Adrenal gland (tissue), 12 donors: ENCODE results near the gene GPC3. TPM values are rescaled to one million over a fixed set of nuclear protein-coding genes. Genes with fewer than 3 reads are reported as not detected.

Experiments used
- DNase-seq, 7 donors: peaks; one replicate each; pipeline ENCODE4 v3.0.0-alpha.2; 2019 to 2020
- H3K27ac ChIP-seq, 5 donors: fragments of 200-600 bp; sonication (generic) in 4 of 5; 1 replicate in 3 of 5; 2 replicates in 2 of 5; pipeline versions ENCODE4 v1.5.1 to v1.8.0; 2016 to 2020; ENCODE audit warnings: mild to moderate bottlenecking in 1 of 5
- H3K27me3 ChIP-seq: fragments of 200-600 bp; 2 replicates; pipeline ENCODE4 v1.8.0; 2021
- H3K36me3 ChIP-seq, 2 donors: fragments of 200-600 bp; replicated peaks in 1 of 2; 1 replicate in 1 of 2; 2 replicates in 1 of 2; pipeline versions ENCODE4 v1.5.1 to v1.8.0; 2018 to 2022
- H3K4me1 ChIP-seq, 2 donors: fragments of 200-600 bp; replicated peaks in 1 of 2; 1 replicate in 1 of 2; 2 replicates in 1 of 2; pipeline versions ENCODE4 v1.5.1 to v1.8.0; 2018 to 2021
- H3K4me3 ChIP-seq, 4 donors: fragments of 200-600 bp; sonication (generic) in 3 of 4; one replicate each; pipeline ENCODE4 v1.5.1; 2016 to 2018
- H3K9me3 ChIP-seq, 3 donors: fragments of 200-600 bp; sonication (generic) in 1 of 3; replicated peaks in 1 of 3; 1 replicate in 2 of 3; 2 replicates in 1 of 3; pipeline versions ENCODE4 v1.5.1 to v1.8.0; 2016 to 2021
- CTCF ChIP-seq, 6 experiments: fragments of 450-650 bp in 4 of 6; fragments of 200-600 bp in 2 of 6; sonication (generic) in 1 of 6; IDR thresholded peaks; 1 replicate in 5 of 6; 2 replicates in 1 of 6; pipeline versions ENCODE4 v1.5.1 to v1.8.0; 2016 to 2021; ENCODE audit warnings: antibody characterized with exemption in 6 of 6, mild to moderate bottlenecking in 2 of 6, moderate library complexity in 1 of 6
- POLR2A ChIP-seq, 2 donors: fragments of 450-650 bp; IDR thresholded peaks; one replicate each; pipeline ENCODE4 v1.6.1; 2017; ENCODE audit warnings: antibody characterized with exemption in 2 of 2, mild to moderate bottlenecking in 2 of 2, moderate library complexity in 1 of 2
- WGBS, 4 donors: extraction: QIAGEN DNeasy Blood & Tissue Kit in 2 of 4; methylation state at CpG; one replicate each; pipeline versions ENCODE4 v1.1.5 to v1.1.7; 2013 to 2017; 5-methylcytosine and 5-hydroxymethylcytosine counted together
- intact Hi-C, 2 donors: fragments of 100-400 bp; cut with DNase I; formaldehyde crosslinking; loops; one replicate each; pipeline versions ENCODE4 v1.14.1 to v1.15.0; 2022 to 2023
- polyA plus RNA-seq, 3 donors: library from polyadenylated mRNA; stranded (reverse); fragments of 200-250 nt in 2 of 3; fragments of 350-450 nt in 1 of 3; fragmentation: Illumina TruSeq in 1 of 3; extraction: RNeasy Lipid Tissue Mini Kit (QIAGEN cat#74804) in 1 of 3; gene quantifications; one replicate each; pipeline ENCODE4 v1.2.3, GENCODE V29; 2013 to 2014
- total RNA-seq, 9 donors: library from RNA; depleted of rRNA in 4 of 9; stranded (reverse); fragments of >200 nt in 4 of 9; fragments of 120-200 nt in 1 of 9; fragmentation: NEBNext Ultra II Directional in 1 of 9; extraction: Animal tissue kit (Norgen Biotek cat#: 25700) in 1 of 9; gene quantifications; one replicate each; pipeline versions ENCODE4 v1.1.0 to v1.2.4, GENCODE V29; 2013 to 2023
- donor health status: healthy with polysubstance abuse.
- donor health status: Bipolar disorder and iron deficiency.
- donor health status: DM: yes; HTN: yes; CAD: no.
- donor health status: DM: no; HTN: no; CAD: no.
- donor health status: DM: no; HTN: no; CAD: no.
- donor health status: DM: yes; HTN: yes; CAD: no.

GPC3 gene
- total and polyA plus RNA-seq, 12 donors, result 3.5 to 56.7 (median 20.9) TPM

- no peak for DNase-seq
- intact Hi-C loops, result no loop called here
Observed at GRCh38 chrX:133909888-133910287, 75.5 kb downstream of the GPC3 start.

GRCh38 chrX:133908223-133908955 is 77.0 kb downstream of the GPC3 start:
- no peak overlapping the region for H3K4me3 ChIP-seq
- 48 to 69% (median 56%) methylated on average over 2 to 3 of the region's 3 CpGs for WGBS, 4 donors
- no peak for DNase-seq
- intact Hi-C loops, result no loop called here
- H3K36me3 ChIP-seq, result no peaks in the 10 kb centered on the region
- H3K4me1 ChIP-seq, result no peaks in the 10 kb centered on the region
- H3K27me3 ChIP-seq, result peaks cover 6% of the 10 kb centered on the region
- H3K9me3 ChIP-seq, result no peaks in the 10 kb centered on the region
- no peak overlapping the region for H3K27ac ChIP-seq
- no peak for TF ChIP-seq CTCF (IDR thresholded peaks at IDR 0.05)
- no peak for TF ChIP-seq POLR2A (IDR thresholded peaks at IDR 0.05)

More at GRCh38 chrX:133909888-133910287, 75.5 kb downstream of the GPC3 start:
- Histone ChIP-seq H3K4me3 (no peak overlapping the region), H3K9me3 (no peaks in the 10 kb centered on the region), H3K27me3 (peaks cover 6% of the 10 kb centered on the region), H3K4me1 (no peaks in the 10 kb centered on the region), H3K36me3 (no peaks in the 10 kb centered on the region), H3K27ac (no peak overlapping the region)
- TF ChIP-seq CTCF (IDR thresholded peaks at IDR 0.05) (no peak), POLR2A (IDR thresholded peaks at IDR 0.05) (no peak)

- WGBS, 4 donors, result 49 to 73% (median 59%) methylated on average over 2 of the region's 2 CpGs
- H3K36me3 ChIP-seq, result no peaks in the 10 kb centered on the region
- intact Hi-C loops, result no loop called here
- H3K27ac ChIP-seq, result no peak overlapping the region
- H3K4me3 ChIP-seq, result no peak overlapping the region
- TF ChIP-seq CTCF (IDR thresholded peaks at IDR 0.05) (no peak), POLR2A (IDR thresholded peaks at IDR 0.05) (no peak)
- no peak for DNase-seq
- no peaks in the 10 kb centered on the region for H3K4me1 ChIP-seq
- H3K27me3 ChIP-seq, result peaks cover 6% of the 10 kb centered on the region
- H3K9me3 ChIP-seq, result no peaks in the 10 kb centered on the region
Observed at GRCh38 chrX:133907606-133908005, 77.8 kb downstream of the GPC3 start.

- Histone ChIP-seq H3K4me1 (no peaks in the 10 kb centered on the region), H3K36me3 (no peaks in the 10 kb centered on the region), H3K9me3 (no peaks in the 10 kb centered on the region), H3K4me3 (no peak overlapping the region), H3K27ac (no peak overlapping the region), H3K27me3 (peaks cover 6% of the 10 kb centered on the region)
- intact Hi-C loops, result no loop called here
- 73 to 89% (median 75%) methylated on average over 3 of the region's 3 CpGs for WGBS, 4 donors
- TF ChIP-seq CTCF (IDR thresholded peaks at IDR 0.05) (no peak), POLR2A (IDR thresholded peaks at IDR 0.05) (no peak)
- DNase-seq, result no peak
Observed at GRCh38 chrX:133905305-133905704, 80.1 kb downstream of the GPC3 start.
